Fibroblast of peridontal ligament (primary cell): ENCODE data around the gene TJP1.
"Not testable (repeated sequence)": the region's sequence is repeated elsewhere in the genome, so short reads cannot be mapped to it uniquely, and the experiment has no call there.

Experiments used
- DNase-seq: peaks from one replicate; pipeline ENCODE4 v3.0.0-alpha.2; 2010; ENCODE audit errors: extremely low read depth

The TJP1 gene

GRCh38 chr15:29753506-29753905 is 68.8 kb downstream of the TJP1 start:
- no peak for DNase-seq

DNA sequence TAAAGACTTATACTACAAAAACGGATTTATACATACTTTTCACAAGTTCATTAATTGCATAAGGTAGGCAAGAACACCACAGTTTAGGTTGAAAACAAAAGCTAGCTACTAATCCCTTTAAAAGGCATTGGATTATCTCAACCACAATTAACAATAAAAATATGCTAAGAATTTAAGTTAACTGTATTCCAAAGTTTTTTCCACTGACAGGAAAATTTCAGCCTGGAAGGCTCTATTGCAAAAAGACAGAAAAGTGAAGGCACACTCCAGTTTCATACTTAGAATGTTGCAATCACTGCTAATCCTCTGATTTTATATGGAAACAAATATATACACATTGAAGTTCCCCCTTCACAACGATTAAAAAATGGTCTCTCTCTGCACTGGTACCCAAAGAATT is 71.5 kb downstream of the TJP1 start:
- DNase-seq = peak; percentile 54

- no peak for DNase-seq
Observed at GRCh38 chr15:29749365-29750086, 72.7 kb downstream of the TJP1 start.

- DNase-seq = peak; percentile 59
Observed at GRCh38 chr15:29747837-29748417, 74.3 kb downstream of the TJP1 start.

DNA sequence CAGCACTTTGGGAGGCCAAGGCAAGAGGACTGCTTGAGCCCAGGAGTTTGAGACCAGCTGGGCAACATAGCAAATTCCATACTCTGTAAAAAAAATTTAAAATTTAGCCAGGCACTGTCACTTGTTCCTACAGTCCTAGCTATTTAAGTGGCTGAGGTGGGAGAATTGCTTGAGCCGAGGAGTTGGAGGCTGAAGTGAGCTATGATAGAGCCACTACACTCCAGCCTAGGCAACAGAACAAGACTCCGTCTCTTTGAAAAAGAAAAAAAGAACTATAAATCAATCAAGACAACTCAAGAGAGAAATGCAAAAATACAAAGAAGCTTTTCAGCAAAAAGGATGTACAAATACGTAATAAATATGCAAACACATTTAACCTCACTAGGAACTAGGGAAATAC is 78.8 kb downstream of the TJP1 start:
- no peak for DNase-seq

DNA sequence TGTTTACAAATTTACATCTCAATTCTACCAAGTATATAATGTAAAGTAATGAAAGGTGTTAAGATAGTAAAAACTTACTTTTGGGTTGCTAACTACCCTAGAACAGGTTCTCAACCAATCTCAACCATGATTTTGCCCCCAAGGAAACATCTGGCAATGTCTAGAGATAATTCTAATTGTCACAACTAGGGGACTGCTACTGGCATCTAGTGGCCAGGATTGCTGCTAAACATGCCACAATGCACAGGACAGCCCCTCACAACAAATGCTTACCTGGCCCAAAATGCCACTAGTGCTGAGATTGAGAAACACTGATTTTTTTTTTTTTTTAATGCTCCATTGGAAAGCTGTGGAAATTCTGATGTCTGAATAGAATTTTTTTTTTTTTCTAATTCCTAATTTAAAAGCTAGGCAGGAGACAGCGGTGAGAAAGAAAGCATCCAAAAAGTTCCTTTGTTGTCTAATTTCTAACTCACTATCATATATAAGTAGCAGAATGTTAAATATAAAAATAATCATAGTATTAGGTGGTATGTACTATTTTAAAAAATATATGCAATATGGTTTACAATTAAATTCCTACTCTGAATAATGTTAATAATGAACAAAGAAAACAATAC is 81.5 kb downstream of the TJP1 start:
- no peak for DNase-seq

- peak; percentile 32 for DNase-seq
Observed at GRCh38 chr15:29736744-29737020, 85.6 kb downstream of the TJP1 start.

- no peak for DNase-seq
Observed at GRCh38 chr15:29736012-29736743, 86.1 kb downstream of the TJP1 start.

DNA sequence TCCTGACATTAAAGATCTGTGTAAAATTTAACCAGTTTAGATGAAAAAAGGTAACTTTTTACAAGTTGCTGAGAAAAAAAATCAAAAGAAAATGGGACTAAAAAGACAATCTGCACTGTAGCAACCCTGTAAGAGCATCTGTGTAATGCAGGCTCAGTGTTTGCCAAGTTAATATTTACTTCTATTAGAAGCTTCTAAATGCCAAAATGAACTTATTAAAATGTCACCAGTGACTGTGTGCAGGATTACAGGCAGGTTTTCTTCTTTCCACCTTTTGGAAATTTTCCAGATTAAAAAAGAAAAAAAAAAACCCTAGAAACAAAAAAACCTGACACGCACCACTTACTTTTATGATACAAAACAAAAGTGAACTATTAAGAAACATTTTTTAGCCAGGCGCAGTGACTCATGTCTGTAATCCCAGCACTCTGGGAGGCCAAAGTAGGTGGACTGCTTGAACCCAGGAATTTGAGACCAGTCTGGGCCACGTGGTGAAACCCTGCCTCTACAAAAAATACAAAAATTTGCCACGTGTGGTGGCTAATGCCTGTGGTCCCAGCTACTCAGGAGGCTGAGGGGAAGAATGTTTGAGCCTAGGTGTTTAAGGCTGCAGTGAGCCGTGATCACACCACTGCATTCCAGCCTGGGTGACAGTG is 87.2 kb downstream of the TJP1 start:
- no peak for DNase-seq

- no peak for DNase-seq
Observed at GRCh38 chr15:29731865-29732264, 90.4 kb downstream of the TJP1 start.

- not testable (repeated sequence) for DNase-seq
Observed at GRCh38 chr15:29730471-29730870, 91.8 kb downstream of the TJP1 start.

- DNase-seq = no peak
Observed at GRCh38 chr15:29728418-29728817, 93.8 kb downstream of the TJP1 start.

DNA sequence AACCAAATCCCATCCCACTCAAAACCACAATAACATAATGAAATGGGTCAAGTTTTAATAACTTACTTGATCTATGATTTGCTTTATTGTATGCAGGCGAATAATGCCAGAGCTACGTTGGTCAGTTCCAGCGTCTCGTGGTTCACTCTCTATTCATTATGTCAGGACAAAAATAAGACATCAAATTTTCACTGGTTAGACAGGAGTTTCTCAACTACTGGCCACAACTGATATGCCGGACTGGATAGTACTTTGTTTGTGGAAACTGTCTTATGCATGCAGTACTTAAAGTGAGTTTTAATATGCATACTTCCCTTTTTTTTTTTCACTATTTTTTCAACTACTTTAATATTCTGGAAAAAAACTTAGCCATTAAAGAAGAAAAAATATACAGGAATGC is 94.4 kb downstream of the TJP1 start:
- no peak for DNase-seq

GRCh38 chr15:29726553-29726952 is 95.7 kb downstream of the TJP1 start:
- no peak for DNase-seq

DNA sequence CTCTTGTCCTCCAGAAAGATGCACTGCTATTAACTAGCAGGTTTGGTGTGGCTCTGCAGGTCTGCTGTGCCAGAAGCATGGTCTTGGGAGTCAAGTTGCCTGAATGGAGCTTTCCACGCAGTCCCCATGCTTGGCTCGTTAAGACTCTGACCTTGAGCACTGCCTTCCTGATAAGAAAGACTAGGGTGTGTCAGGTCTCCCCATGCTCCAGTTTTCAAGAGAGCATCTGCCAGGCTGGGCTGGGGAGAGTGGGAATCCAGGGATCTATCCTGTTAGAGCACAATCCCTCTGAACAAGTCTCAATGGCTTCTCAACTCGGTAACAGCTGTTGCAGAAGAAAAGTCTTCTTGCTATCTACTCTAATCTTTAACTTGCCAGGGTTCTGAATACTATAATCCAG is 98.2 kb downstream of the TJP1 start:
- no peak for DNase-seq

DNA sequence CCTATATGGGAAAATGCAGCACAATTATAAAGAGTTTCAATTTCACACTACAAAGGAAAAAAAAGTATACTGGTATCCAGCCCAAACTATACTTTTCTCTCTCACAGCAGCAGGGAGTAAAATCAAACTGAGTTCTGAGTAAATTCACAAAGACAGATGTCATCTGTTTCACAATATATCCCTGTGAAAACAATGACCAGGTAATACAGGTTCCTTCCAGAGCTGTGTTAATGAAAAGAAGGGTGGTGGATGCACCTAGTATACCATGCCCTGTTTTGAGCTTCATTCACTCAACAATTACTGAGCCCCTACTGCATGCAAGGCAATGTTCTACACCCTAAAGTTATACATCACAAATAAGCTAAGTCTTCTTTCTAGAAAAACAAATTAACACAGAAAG is 108.5 kb downstream of the TJP1 start:
- DNase-seq = no peak

DNA sequence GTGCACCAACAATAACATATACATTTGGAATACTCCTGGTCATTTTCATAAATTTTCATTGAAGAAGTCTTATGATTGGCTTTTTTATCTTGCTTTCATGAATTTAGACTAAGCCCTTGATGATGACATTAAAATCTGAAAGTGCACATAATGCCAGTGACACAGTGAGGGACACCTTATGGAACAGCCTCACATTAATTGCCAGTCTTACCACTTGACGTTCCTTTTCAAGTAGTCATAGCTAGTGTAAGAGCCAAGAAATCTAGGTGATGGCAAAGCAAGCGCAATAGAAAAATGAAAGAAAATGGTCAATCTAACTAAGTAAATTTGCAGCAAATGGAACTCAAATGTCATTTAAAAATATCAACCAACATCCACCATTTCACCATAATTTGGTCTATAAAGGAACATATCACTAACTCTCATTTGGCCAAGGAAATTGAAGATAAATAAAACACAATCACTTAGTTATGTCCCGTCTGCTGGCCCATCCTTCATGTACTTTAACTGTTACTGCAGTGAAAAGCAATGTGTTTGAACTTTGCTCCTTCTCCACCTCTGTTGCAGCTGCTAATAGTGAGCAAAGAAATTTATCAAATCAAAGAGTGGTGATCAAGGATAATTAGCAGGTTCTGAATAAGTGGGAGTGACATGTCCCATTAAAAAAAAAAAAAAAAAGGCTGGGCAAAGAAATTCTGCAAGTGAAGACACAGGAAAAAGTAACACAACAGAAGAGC is 110.0 kb downstream of the TJP1 start:
- DNase-seq = no peak

- peak; percentile 49 for DNase-seq
Observed at GRCh38 chr15:29711531-29711930, 110.7 kb downstream of the TJP1 start.

DNA sequence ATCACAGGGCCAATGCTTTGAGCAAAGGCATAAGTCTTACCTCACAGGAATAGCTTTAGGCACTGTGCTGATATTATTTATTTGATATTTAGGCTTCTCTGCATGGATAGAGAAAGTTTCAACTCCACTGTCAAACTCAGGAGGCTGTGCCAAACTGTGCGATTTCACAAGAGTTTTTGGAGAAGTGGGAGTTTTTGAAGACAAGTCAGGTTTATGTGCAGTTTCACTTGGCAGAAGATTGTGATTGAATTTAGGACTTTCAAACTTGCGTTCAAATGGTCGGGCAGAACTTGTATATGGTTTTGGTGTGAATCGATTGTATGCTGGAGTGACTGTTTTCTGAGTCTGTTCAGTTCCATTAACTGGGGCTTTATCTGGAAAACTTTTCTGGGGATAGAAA is 113.7 kb downstream of the TJP1 start:
- no peak for DNase-seq

GRCh38 chr15:29704950-29705597 is 117.2 kb downstream of the TJP1 start:
- no peak for DNase-seq

DNA sequence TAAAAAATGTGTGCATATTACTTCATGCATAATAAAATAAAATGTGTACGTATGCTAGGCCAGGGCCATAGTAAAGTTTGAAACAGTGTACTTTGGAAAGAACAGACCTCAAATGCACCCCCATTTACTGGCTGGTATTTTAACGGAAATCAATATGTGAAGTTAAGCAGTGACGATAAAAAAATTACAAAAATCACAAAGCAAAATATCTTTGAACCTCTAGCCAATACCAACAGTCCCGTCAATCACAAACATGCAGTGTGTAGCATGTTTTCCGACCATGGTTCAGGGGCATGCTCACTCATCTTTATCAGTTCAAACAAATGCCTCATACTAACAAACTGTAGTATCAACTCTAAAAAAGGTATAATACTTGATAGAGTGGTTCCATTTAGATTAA is 121.1 kb downstream of the TJP1 start:
- no peak for DNase-seq
